ENCODE data around the gene ALX1.

The ALX1 gene

GRCh38 chr12:85280165-85280983 is at the start of gene ALX1:
Gene ALX1, plus strand, starts transcription at chr12:85280220. Its CDS starts 42 bp downstream, at chr12:85280262.
- DNase-seq, result peak; percentile 28

- DNase-seq, result no peak
Measured at GRCh38 chr12:85237327-85237726, 42.7 kb upstream of the ALX1 start.

GRCh38 chr12:85244561-85244960 is 35.5 kb upstream of the ALX1 start:
- DNase-seq, result no peak

- DNase-seq, result no peak
Measured at GRCh38 chr12:85253853-85254252, 26.2 kb upstream of the ALX1 start.

GRCh38 chr12:85257671-85258070 is 22.3 kb upstream of the ALX1 start:
- no peak for DNase-seq

- DNase-seq, result no peak
Measured at GRCh38 chr12:85260447-85260846, 19.6 kb upstream of the ALX1 start.

GRCh38 chr12:85260896-85261295 is 19.1 kb upstream of the ALX1 start:
- DNase-seq, result no peak

- DNase-seq, result no peak
Measured at GRCh38 chr12:85266356-85266755, 13.7 kb upstream of the ALX1 start.

- DNase-seq, result no peak
Measured at GRCh38 chr12:85273381-85274314, 6.4 kb upstream of the ALX1 start.

- DNase-seq, result no peak
Measured at GRCh38 chr12:85274315-85274651, 5.7 kb upstream of the ALX1 start.

GRCh38 chr12:85275374-85275773 is 4.6 kb upstream of the ALX1 start:
- DNase-seq, result no peak

GRCh38 chr12:85277191-85277590 is 2.8 kb upstream of the ALX1 start:
- no peak for DNase-seq

GRCh38 chr12:85277900-85278597 is 2.0 kb upstream of the ALX1 start:
- DNase-seq, result no peak

- no peak for DNase-seq
Measured at GRCh38 chr12:85278598-85279448, 1.2 kb upstream of the ALX1 start.

GRCh38 chr12:85279449-85280164 is 413 bp upstream of the ALX1 start:
- no peak for DNase-seq

GRCh38 chr12:85280984-85281630 is 1.1 kb downstream of the ALX1 start:
- no peak for DNase-seq

- no peak for DNase-seq
Measured at GRCh38 chr12:85281636-85282312, 1.8 kb downstream of the ALX1 start.

GRCh38 chr12:85283560-85283959 is 3.5 kb downstream of the ALX1 start:
- no peak for DNase-seq

GRCh38 chr12:85296362-85296761 is 16.3 kb downstream of the ALX1 start:
- no peak for DNase-seq

GRCh38 chr12:85299053-85299452 is 19.0 kb downstream of the ALX1 start:
- no peak for DNase-seq

GRCh38 chr12:85301051-85301450 is 21.0 kb downstream of the ALX1 start:
- DNase-seq, result no peak

Measured in fibroblast of upper back skin (primary cell).